Sciatic nerve (tissue), 2 donors: ENCODE results near the gene SRGN. TPM values are rescaled to one million over a fixed set of nuclear protein-coding genes. Genes with fewer than 3 reads are reported as not detected.
A peak's percentile ranks its signal among the peaks of the same experiment; 100 is the strongest.

Source experiments
- ATAC-seq: fragments of 200-7000 bp; cut with Tn5 transposase; one replicate; pipeline ENCODE4 v1.9.1; 2020; ENCODE audit warnings: mild to moderate bottlenecking, moderate library complexity
- DNase-seq: peaks from one replicate; pipeline ENCODE4 v3.0.0-alpha.2; 2020; ENCODE audit warnings: low spot score
- intact Hi-C: fragments of 100-400 bp; cut with DNase I; formaldehyde crosslinking; loops from one replicate; pipeline ENCODE4 v1.14.2; 2022
- total RNA-seq: library from RNA; stranded (reverse); fragmentation: NEBNext Ultra II Directional; extraction: Animal tissue kit (Norgen Biotek cat#: 25700); gene quantifications from one replicate; pipeline ENCODE4 v1.2.1, GENCODE V29; 2021
- donor health status: DM: no; HTN: no; CAD: no.
- donor health status: DM: no; HTN: no; CAD: no.

The SRGN gene
- total RNA-seq, 1 donor from 2014 or later = 146 TPM

DNA sequence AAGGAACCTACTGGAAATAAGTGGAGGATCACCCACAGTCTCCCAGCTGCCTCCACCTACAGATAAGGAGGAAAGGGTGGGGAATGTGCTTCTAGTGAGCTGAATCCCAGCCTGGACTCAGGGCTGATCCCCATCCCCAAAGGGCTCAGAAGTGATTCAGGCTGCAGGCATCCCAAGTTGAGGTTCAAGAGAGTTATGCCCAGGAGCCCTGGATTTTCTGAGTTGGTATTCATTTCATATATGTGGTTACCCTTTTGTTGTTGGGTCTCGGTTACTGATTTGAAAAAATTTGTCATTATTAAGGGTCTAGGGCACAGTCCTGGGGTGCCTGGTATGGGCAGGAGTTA lies 30.0 kb upstream of the SRGN start:
- DNase-seq (no peak), ATAC-seq (no peak)
- intact Hi-C loops = no loop called here

GRCh38 chr10:69060127-69060798 lies 27.6 kb upstream of the SRGN start:
- ATAC-seq (no peak), DNase-seq (no peak)
- intact Hi-C loops = no loop called here

GRCh38 chr10:69061305-69062161 lies 26.4 kb upstream of the SRGN start:
- intact Hi-C loops = no loop called here
- DNase-seq (peak; percentile 64), ATAC-seq (peak; percentile 96)

GRCh38 chr10:69062901-69063300 lies 25.0 kb upstream of the SRGN start:
- DNase-seq (no peak), ATAC-seq (no peak)
- intact Hi-C loops = no loop called here

GRCh38 chr10:69064762-69065328 lies 23.1 kb upstream of the SRGN start:
- intact Hi-C loops = no loop called here
- no peak for DNase-seq
- no peak for ATAC-seq

- ATAC-seq (no peak), DNase-seq (no peak)
- intact Hi-C loops = no loop called here
These were observed 22.2 kb upstream of the SRGN start for GRCh38 chr10:69065406-69066361.

DNA sequence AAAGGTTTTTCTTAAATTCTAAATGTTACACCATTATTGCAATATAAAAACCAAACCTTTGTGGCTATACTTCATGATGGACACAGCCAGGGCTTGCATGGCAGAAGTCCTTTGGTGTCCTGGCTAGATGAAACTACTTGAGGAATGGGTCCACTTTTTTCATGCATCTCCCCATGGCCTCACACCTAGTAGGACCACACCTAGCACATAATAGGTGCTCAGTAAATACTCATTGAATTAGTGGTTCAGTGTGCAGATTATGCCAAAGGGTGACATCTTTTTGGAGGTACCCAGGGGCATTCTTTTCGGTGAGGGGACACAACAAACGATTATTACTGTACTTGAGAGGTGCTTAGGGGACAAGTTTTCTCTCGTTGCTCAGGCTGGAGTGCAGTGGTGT lies 20.7 kb upstream of the SRGN start:
- intact Hi-C loops = no loop called here
- no peak for ATAC-seq

DNA sequence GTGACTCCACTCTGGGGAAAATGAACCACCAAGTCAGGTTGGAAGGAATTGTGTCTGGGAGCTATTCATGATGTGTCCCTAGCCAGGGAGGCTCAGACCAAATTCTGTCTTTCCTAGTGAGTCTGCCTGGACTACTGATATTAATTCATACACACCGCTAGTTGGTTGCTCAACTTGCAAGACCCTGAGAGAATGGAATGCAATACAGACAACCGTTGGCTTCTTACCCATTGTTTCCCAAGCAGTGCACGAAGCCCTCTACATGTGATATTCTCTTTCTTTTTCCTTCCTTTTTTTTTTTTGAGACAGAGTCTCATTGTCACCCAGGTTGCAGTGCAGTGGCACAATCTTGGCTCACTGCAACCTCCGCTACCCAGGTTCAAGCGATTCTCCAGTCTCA lies 19.4 kb upstream of the SRGN start:
- DNase-seq (no peak), ATAC-seq (no peak)
- intact Hi-C loops = no loop called here

More for the DNA sequence above, 20.7 kb upstream of the SRGN start:
- DNase-seq = no peak

DNA sequence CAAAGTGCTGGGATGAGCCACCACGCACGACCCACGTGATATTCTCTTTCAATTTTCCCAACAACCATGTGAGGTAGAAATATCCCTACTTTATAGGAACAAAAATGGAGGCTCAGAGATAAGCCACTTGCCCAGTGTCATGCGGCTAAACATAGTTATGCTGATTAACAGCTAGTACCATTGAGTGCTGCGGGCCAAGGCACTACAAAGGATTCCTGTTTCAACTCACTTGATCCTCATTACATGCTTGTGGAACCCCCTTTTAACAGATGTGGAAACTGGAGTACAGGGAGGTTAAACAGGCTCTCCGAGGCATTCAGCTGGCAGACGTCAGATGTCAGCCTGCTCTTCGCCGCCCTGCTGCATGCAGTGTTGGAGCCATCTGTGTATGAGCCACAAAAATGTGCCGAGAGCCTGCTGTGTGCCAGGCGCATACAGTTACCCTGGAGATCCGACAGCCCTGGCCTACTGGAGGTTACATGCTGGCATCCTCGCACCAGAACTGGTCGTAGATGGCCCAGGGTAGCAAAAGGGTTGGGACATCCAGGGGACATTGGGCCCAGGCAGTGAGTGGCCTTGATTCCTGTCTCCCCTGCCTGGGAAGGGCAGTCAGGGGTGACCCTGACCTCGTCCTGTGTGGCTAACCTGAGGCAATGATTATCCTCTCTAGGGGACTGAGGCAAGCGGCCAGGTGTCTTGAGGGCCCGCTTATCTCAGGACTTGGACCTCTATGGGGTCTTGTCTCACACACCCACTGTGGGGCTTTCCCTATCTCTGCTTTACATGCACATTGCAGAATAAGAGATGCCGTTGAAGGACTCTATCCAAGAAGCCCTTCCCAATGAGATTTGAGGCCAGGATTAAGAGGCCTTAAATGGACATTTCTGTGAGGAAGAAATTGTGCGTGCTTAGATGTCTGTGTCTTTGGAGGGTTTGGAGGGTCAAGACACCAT lies 18.5 kb upstream of the SRGN start:
- DNase-seq = no peak
- intact Hi-C loops = no loop called here
- peak; percentile 10 for ATAC-seq

GRCh38 chr10:69070951-69071350 lies 17.0 kb upstream of the SRGN start:
- intact Hi-C loops = no loop called here
- DNase-seq (no peak), ATAC-seq (no peak)

- no peak for ATAC-seq
- intact Hi-C loops = no loop called here
- no peak for DNase-seq
These were observed 16.3 kb upstream of the SRGN start for GRCh38 chr10:69071610-69072009.

GRCh38 chr10:69073026-69073425 lies 14.9 kb upstream of the SRGN start:
- DNase-seq = no peak
- intact Hi-C loops = no loop called here
- no peak for ATAC-seq

- intact Hi-C loops = no loop called here
- ATAC-seq (no peak), DNase-seq (no peak)
These were observed 14.1 kb upstream of the SRGN start for GRCh38 chr10:69073736-69074364.

GRCh38 chr10:69074532-69074931 lies 13.4 kb upstream of the SRGN start:
- intact Hi-C loops = no loop called here
- no peak for DNase-seq
- ATAC-seq = no peak

GRCh38 chr10:69075431-69075830 lies 12.5 kb upstream of the SRGN start:
- intact Hi-C loops = no loop called here
- no peak for ATAC-seq
- DNase-seq = no peak

DNA sequence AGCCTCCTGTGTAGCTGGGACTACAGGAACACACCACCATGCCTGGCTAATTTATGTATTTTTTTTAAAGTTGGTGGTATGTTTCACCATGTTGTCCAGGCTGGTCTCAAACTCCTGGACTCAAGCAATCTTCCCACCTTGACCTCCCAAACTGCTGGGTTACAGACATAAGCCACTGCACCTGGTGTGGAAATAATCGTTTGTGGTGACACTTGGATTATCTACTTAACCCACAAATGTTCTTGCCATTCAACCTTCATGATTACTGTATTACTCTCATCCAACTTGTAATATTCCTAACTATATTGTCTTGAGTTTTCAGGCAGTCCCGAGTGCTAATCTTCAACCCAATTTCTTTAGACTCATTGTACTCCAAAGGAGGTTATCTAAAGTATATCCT lies 9.6 kb upstream of the SRGN start:
- no peak for DNase-seq

GRCh38 chr10:69080226-69080625 lies 7.7 kb upstream of the SRGN start:
- DNase-seq = no peak
- ATAC-seq = no peak
- intact Hi-C loops = no loop called here

More for the DNA sequence above, 9.6 kb upstream of the SRGN start:
- intact Hi-C loops = no loop called here
- no peak for ATAC-seq

GRCh38 chr10:69086001-69086509 lies 1.8 kb upstream of the SRGN start:
- intact Hi-C loops = no loop called here
- peak; percentile 5 for ATAC-seq
- no peak for DNase-seq
